GM12878 (cell line): ENCODE results near the gene ITGAL. TPM values are rescaled to one million over a fixed set of nuclear protein-coding genes. Genes with fewer than 3 reads are reported as not detected.

Experiments
- ATAC-seq: fragments of 200-7000 bp; cut with Tn5 transposase; 3 replicates; pipeline ENCODE4 v1.9.1; 2020; ENCODE audit warnings: mild to moderate bottlenecking, moderate library complexity
- BruUV-seq: library from RNA; stranded (reverse); fragments of 400-500 nt; replicated peaks from 2 replicates; lab custom pipeline; 2021; lab: Mats Ljungman, UMichigan
- CTCF ChIA-PET: fragments of 300-600 bp; sonication (Branson Sonifier 250); formaldehyde crosslinking; extraction: SDS; loops from one replicate; lab custom pipeline; 2021; ENCODE audit warnings: inconsistent platforms; lab: Yijun Ruan, JAX
- POLR2A ChIA-PET: fragments of 350-600 bp; formaldehyde crosslinking; extraction: SDS; loops from one replicate; lab custom pipeline; 2021; ENCODE audit warnings: inconsistent platforms; lab: Charles Lee
- RAD21 ChIA-PET: fragments of 300-600 bp; sonication (Branson Sonifier 250); formaldehyde crosslinking; loops from one replicate; lab custom pipeline; 2023; ENCODE audit warnings: antibody characterized with exemption; ENCODE audit not compliant: unreplicated experiment; lab: Charles Lee
- SMC1A ChIA-PET: fragments of 300-600 bp; sonication (Branson Sonifier 250); formaldehyde crosslinking; loops from one replicate; lab custom pipeline; 2023; ENCODE audit not compliant: unreplicated experiment, uncharacterized antibody; lab: Charles Lee
- DNase-seq: peaks from one replicate; pipeline ENCODE4 v3.0.0-alpha.2; 2011; ENCODE audit warnings: low read depth, low spot score
- FAIRE-seq: peaks from 3 replicates; lab custom pipeline; 2011; peaks lifted over from hg19 to GRCh38; lab: Jason Lieb, UNC
- H2AFZ ChIP-seq: 2 replicates; pipeline ENCODE4 v1.6.0; 2011; ENCODE audit warnings: low read depth, low read length, control low read depth; ENCODE audit not compliant: control insufficient read depth
- H3K27ac ChIP-seq: 2 replicates; pipeline ENCODE4 v1.5.1; 2011; ENCODE audit warnings: control low read depth; ENCODE audit not compliant: control insufficient read depth, insufficient read depth
- H3K27me3 ChIP-seq, 2 experiments: replicated peaks in 1 of 2; 2 replicates each; pipeline versions ENCODE4 v1.6.0 to v1.6.1; 2011; ENCODE audit warnings: low read length in 1 of 2; ENCODE audit not compliant: control insufficient read depth in 2 of 2, insufficient read depth in 2 of 2
- H3K36me3 ChIP-seq, 2 experiments: 2 replicates each; pipeline ENCODE4 v1.5.1; 2011; ENCODE audit warnings: low read length in 1 of 2; ENCODE audit not compliant: control insufficient read depth in 2 of 2, insufficient read depth in 2 of 2
- H3K4me1 ChIP-seq: 2 replicates; pipeline ENCODE4 v1.6.1; 2011; ENCODE audit warnings: mild to moderate bottlenecking, low read length, moderate library complexity, mixed read lengths; ENCODE audit not compliant: control insufficient read depth, insufficient read depth
- H3K4me2 ChIP-seq: 2 replicates; pipeline ENCODE4 v1.6.0; 2011; ENCODE audit warnings: control low read depth; ENCODE audit not compliant: control insufficient read depth, insufficient read depth
- H3K4me3 ChIP-seq: fragments of 200-600 bp; sonication (generic); 2 replicates; pipeline ENCODE4 v1.5.1; 2016
- H3K79me2 ChIP-seq: 2 replicates; pipeline ENCODE4 v1.6.0; 2011; ENCODE audit warnings: low read length; ENCODE audit not compliant: control insufficient read depth, insufficient read depth
- H3K9ac ChIP-seq: 2 replicates; pipeline ENCODE4 v1.8.0; 2011; ENCODE audit warnings: low read length, control low read depth, mixed read lengths; ENCODE audit not compliant: control insufficient read depth, insufficient read depth
- H3K9me3 ChIP-seq: replicated peaks from 3 replicates; pipeline ENCODE4 v1.5.1; 2011; ENCODE audit warnings: mild to moderate bottlenecking, low read length; ENCODE audit not compliant: control insufficient read depth, insufficient read depth
- H4K20me1 ChIP-seq: 2 replicates; pipeline ENCODE4 v1.6.0; 2011; ENCODE audit not compliant: control insufficient read depth, insufficient read depth
- CEBPB ChIP-seq, 2 experiments: fragments of 150-350 bp in 1 of 2; IDR thresholded peaks; 2 replicates each; pipeline ENCODE4 v1.6.1; 2012 to 2014; ENCODE audit warnings: low read depth in 2 of 2, low read length in 2 of 2, borderline replicate concordance in 1 of 2, inconsistent platforms in 1 of 2
- GATAD2B ChIP-seq: fragments of 450-650 bp; conservative IDR thresholded peaks from 2 replicates; pipeline ENCODE4 v1.6.1; 2017; ENCODE audit warnings: low read depth, mild to moderate bottlenecking, moderate library complexity
- PAX8 ChIP-seq: fragments of 450-650 bp; IDR thresholded peaks from 2 replicates; pipeline ENCODE4 v1.6.1; 2017; ENCODE audit warnings: mild to moderate bottlenecking, moderate library complexity
- RCOR1 ChIP-seq: conservative IDR thresholded peaks from 2 replicates; pipeline ENCODE4 v1.6.1; 2012; ENCODE audit warnings: low read depth, low read length, improper control_type of control experiment
- SMAD1 ChIP-seq: fragments of 450-650 bp; IDR thresholded peaks from 2 replicates; pipeline ENCODE4 v1.6.1; 2018; ENCODE audit warnings: mild to moderate bottlenecking, low read depth; ENCODE audit not compliant: partially characterized antibody
- SMC3 ChIP-seq: IDR thresholded peaks from 2 replicates; pipeline ENCODE4 v1.6.1; 2011; ENCODE audit warnings: low read length, improper control_type of control experiment, borderline replicate concordance
- ZNF207 ChIP-seq: fragments of 450-650 bp; IDR thresholded peaks from 2 replicates; pipeline ENCODE4 v1.6.1; 2014; ENCODE audit warnings: antibody characterized with exemption, mild to moderate bottlenecking, borderline replicate concordance
- WGBS: methylation state at CpG from one replicate; pipeline ENCODE4 v1.1.6; 2016; ENCODE audit warnings: low lambda C conversion rate; ENCODE audit not compliant: insufficient replicate concordance, insufficient coverage; ENCODE audit errors: missing lambda C conversion rate; 5-methylcytosine and 5-hydroxymethylcytosine counted together
- in situ Hi-C: fragments of 300-500 bp; cut with MboI; formaldehyde crosslinking; loops from 9 replicates; pipeline ENCODE4 v1.14.3; 2018; ENCODE audit warnings: mixed read lengths
- intact Hi-C: fragments of 100-400 bp; cut with micrococcal nuclease; formaldehyde crosslinking; loops from one replicate; pipeline ENCODE4 v1.14.2; 2022; ENCODE audit not compliant: unreplicated experiment
- polyA plus RNA-seq, 11 experiments: library from polyadenylated mRNA; depleted of rRNA in 4 of 11; unstranded in 6 of 11; stranded (reverse) in 5 of 11; fragments of >200 nt; fragmentation: Nextera tagmentation in 4 of 11; fragmentation: Illumina TruSeq in 1 of 11; extraction: Ambion mirVana in 4 of 11; extraction: Trizol in 1 of 11; gene quantifications; 1 replicate in 1 of 11; 2 replicates in 10 of 11; pipeline versions ENCODE4 v1.2.1 to v1.2.3, GENCODE V29; 2011 to 2016; ENCODE audit warnings: inconsistent platforms in 2 of 11, missing spikeins in 2 of 11, low read depth in 1 of 11
- total RNA-seq, 4 experiments: library from RNA; depleted of rRNA in 3 of 4; stranded (reverse); fragments of >200 nt in 3 of 4; fragmentation: Illumina TruSeq in 1 of 4; extraction: Trizol in 1 of 4; gene quantifications; 2 replicates each; pipeline versions ENCODE4 v1.2.1 to v1.2.3, GENCODE V29; 2013 to 2021
- TF ChIP-seq, protein P1 (sequence below): fragments of 450-650 bp; IDR thresholded peaks from 2 replicates; pipeline ENCODE4 v1.6.1; 2018; ENCODE audit warnings: borderline replicate concordance, mild to moderate bottlenecking; ENCODE audit not compliant: partially characterized antibody
- TF ChIP-seq, protein P2 (sequence below): IDR thresholded peaks from 2 replicates; pipeline ENCODE4 v1.6.1; 2012; ENCODE audit warnings: low read depth, low read length, improper control_type of control experiment
- TF ChIP-seq, protein P3 (sequence below): fragments of 450-650 bp; conservative IDR thresholded peaks from 2 replicates; pipeline ENCODE4 v1.6.1; 2017; ENCODE audit warnings: mild to moderate bottlenecking, moderate library complexity

Gene ITGAL
- total and polyA plus RNA-seq, 10 of the 15 experiments (the other 5 are each of a cell fraction or from before 2014, with no cell fraction given): 10.7 to 170 (median 96.9) TPM

DNA sequence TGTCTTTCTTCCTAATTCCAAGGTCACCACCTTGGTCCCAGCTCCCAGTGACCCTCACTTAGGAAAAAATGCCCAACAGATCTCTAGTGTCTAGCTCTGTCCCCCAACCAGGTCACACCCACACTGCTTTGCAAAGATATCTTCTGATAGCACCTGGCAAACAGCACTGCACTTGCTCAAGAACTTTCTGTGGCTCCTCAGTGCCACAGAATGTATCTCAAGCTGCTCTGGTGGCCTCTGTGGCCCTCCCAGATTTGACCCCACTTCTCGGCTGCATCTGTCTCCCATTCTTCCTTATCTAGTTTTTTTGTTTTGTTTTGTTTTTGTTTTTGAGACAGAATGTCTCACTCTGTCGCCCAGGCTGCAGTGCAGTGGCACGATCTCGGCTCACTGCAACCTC is 94.0 kb downstream of the ITGAL start:
- intact Hi-C loops (no loop called here), in situ Hi-C loops (no loop called here)
- no peak overlapping the region for H2AFZ ChIP-seq
- no peak overlapping the region for H3K9ac ChIP-seq
- 100% methylated on average over 1 of the region's 4 CpGs for WGBS
- POLR2A ChIA-PET: interaction anchor here (1.0 to 1.6 kb wide), 7 partner anchors 8 to 166 kb away, joined by 3 to 10 read pairs (median 4); partner anchors contain the start of genes ZNF689 and ZNF764
- H3K79me2 ChIP-seq: peaks cover 11% of the 10 kb centered on the region
- DNase-seq: no peak
- no peak overlapping the region for H3K4me3 ChIP-seq
- BruUV-seq: no TSS peak
- H3K27ac ChIP-seq: no peak overlapping the region
- H3K36me3 ChIP-seq: no peaks in the 10 kb centered on the region; a peak in 2 of 4 replicates
- peaks cover 27% of the 10 kb centered on the region for H3K4me1 ChIP-seq
- no peaks in the 10 kb centered on the region for H3K9me3 ChIP-seq
- CTCF ChIA-PET: interaction anchor here (1.6 to 2.6 kb wide), 3 partner anchors 20 to 137 kb away, joined by 4 to 19 read pairs (median 8); partner anchors contain the start of gene DCTPP1
- H3K27me3 ChIP-seq: no peaks in the 10 kb centered on the region
- SMC1A ChIA-PET: interaction anchor here (0.6 to 1.4 kb wide), 3 partner anchors 8 to 32 kb away, joined by 3 to 4 read pairs (median 4); partner anchors contain the start of genes ZNF747 and ZNF764
- TF ChIP-seq, protein P1, sequence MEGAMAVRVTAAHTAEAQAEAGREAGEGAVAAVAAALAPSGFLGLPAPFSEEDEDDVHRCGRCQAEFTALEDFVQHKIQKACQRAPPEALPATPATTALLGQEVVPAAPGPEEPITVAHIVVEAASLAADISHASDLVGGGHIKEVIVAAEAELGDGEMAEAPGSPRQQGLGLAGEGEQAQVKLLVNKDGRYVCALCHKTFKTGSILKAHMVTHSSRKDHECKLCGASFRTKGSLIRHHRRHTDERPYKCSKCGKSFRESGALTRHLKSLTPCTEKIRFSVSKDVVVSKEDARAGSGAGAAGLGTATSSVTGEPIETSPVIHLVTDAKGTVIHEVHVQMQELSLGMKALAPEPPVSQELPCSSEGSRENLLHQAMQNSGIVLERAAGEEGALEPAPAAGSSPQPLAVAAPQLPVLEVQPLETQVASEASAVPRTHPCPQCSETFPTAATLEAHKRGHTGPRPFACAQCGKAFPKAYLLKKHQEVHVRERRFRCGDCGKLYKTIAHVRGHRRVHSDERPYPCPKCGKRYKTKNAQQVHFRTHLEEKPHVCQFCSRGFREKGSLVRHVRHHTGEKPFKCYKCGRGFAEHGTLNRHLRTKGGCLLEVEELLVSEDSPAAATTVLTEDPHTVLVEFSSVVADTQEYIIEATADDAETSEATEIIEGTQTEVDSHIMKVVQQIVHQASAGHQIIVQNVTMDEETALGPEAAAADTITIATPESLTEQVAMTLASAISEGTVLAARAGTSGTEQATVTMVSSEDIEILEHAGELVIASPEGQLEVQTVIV: no peak
- TF ChIP-seq RCOR1 (no peak), SMC3 (no peak), ZNF207 (no peak), GATAD2B (no peak), PAX8 (no peak), CEBPB (IDR thresholded peaks at IDR 0.05; ENCODE audit: borderline replicate concordance in 1 of 2, low read depth in 2 of 2, low read length in 2 of 2) (no peak), SMAD1 (no peak)
- TF ChIP-seq, protein P2, sequence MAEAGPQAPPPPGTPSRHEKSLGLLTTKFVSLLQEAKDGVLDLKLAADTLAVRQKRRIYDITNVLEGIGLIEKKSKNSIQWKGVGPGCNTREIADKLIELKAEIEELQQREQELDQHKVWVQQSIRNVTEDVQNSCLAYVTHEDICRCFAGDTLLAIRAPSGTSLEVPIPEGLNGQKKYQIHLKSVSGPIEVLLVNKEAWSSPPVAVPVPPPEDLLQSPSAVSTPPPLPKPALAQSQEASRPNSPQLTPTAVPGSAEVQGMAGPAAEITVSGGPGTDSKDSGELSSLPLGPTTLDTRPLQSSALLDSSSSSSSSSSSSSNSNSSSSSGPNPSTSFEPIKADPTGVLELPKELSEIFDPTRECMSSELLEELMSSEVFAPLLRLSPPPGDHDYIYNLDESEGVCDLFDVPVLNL: no peak
- TF ChIP-seq, protein P3, sequence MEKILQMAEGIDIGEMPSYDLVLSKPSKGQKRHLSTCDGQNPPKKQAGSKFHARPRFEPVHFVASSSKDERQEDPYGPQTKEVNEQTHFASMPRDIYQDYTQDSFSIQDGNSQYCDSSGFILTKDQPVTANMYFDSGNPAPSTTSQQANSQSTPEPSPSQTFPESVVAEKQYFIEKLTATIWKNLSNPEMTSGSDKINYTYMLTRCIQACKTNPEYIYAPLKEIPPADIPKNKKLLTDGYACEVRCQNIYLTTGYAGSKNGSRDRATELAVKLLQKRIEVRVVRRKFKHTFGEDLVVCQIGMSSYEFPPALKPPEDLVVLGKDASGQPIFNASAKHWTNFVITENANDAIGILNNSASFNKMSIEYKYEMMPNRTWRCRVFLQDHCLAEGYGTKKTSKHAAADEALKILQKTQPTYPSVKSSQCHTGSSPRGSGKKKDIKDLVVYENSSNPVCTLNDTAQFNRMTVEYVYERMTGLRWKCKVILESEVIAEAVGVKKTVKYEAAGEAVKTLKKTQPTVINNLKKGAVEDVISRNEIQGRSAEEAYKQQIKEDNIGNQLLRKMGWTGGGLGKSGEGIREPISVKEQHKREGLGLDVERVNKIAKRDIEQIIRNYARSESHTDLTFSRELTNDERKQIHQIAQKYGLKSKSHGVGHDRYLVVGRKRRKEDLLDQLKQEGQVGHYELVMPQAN: no peak
- no peak for ATAC-seq
- RAD21 ChIA-PET: interaction anchor here (0.5 to 4.4 kb wide), 5 partner anchors 8 to 136 kb away, joined by 3 to 22 read pairs (median 7); partner anchors contain the start of genes DCTPP1, ZNF747 and ZNF764
- no peak for FAIRE-seq
- H4K20me1 ChIP-seq: no peaks in the 10 kb centered on the region
- no peak overlapping the region for H3K4me2 ChIP-seq
